Astrocyte (in vitro differentiated cells and primary cell): ENCODE measurements around the gene CCSER1.

Source experiments
- CTCF ChIP-seq: IDR thresholded peaks from 2 replicates; pipeline ENCODE4 v1.5.1; 2011; ENCODE audit warnings: low read depth, mild to moderate bottlenecking, inconsistent platforms, low read length, moderate library complexity; ENCODE audit not compliant: insufficient read depth
- EZH2 ChIP-seq: IDR thresholded peaks from 2 replicates; pipeline ENCODE4 v1.6.1; 2012; ENCODE audit warnings: mild to moderate bottlenecking, low read length, inconsistent platforms; ENCODE audit not compliant: insufficient read depth

GRCh38 chr4:90883519-90883918 is 756.3 kb downstream of the CCSER1 start:
- TF ChIP-seq CTCF = no peak
- TF ChIP-seq EZH2 = no peak
